Liver (tissue), 2 donors: ENCODE results near the gene ARPC4.

Source experiments
- GABPA ChIP-seq, 2 donors: IDR thresholded peaks in 1 of 2; conservative IDR thresholded peaks in 1 of 2; 2 replicates each; pipeline ENCODE4 v1.6.1; 2016; ENCODE audit warnings: antibody characterized with exemption in 2 of 2, mild to moderate bottlenecking in 1 of 2, moderate library complexity in 1 of 2
- MAX ChIP-seq: IDR thresholded peaks from 2 replicates; pipeline ENCODE4 v1.6.1; 2016; ENCODE audit warnings: antibody characterized with exemption
- donor health status: healthy.

GRCh38 chr3:9757427-9757826 is 35.5 kb upstream of the ARPC4 start:
- TF ChIP-seq MAX, result no peak
- no peak for TF ChIP-seq GABPA (IDR thresholded peaks at IDR 0.05 in 1 of 2, conservative IDR thresholded peaks at IDR 0.05 in 1 of 2)
